SK-N-SH (cell line): ENCODE data around the gene STARD3NL. TPM values are rescaled to one million over a fixed set of nuclear protein-coding genes. Genes with fewer than 3 reads are reported as not detected.

ENCODE experiments used
- CTCF ChIA-PET: fragments of 300-600, 350-600 bp; formaldehyde crosslinking; extraction: SDS; loops from one replicate; lab custom pipeline; 2021; lab: Yijun Ruan, JAX
- POLR2A ChIA-PET: fragments of 350-600 bp; sonication (Branson Sonifier 250); formaldehyde crosslinking; extraction: SDS; loops from one replicate; lab custom pipeline; 2020; ENCODE audit warnings: antibody characterized with exemption, inconsistent platforms; lab: Yijun Ruan, JAX
- DNase-seq: peaks from one replicate; pipeline ENCODE4 v3.0.0; 2012
- H2AFZ ChIP-seq: fragments of 200-600 bp; sonication (generic); 2 replicates; pipeline ENCODE4 v1.8.1; 2016; ENCODE audit warnings: antibody characterized with exemption, mild to moderate bottlenecking, low read depth
- H3F3A ChIP-seq: fragments of 200-600 bp; sonication (generic); replicated peaks from 2 replicates; pipeline ENCODE3; 2016; ENCODE audit warnings: antibody characterized with exemption, mild to moderate bottlenecking; ENCODE audit not compliant: insufficient read depth
- H3K27ac ChIP-seq, 2 experiments: fragments of 200-500 bp in 1 of 2; fragments of 200-600 bp in 1 of 2; sonication (Bioruptor generic) in 1 of 2; sonication (generic), shearing (Covaris generic) in 1 of 2; 2 replicates each; pipeline versions ENCODE4 v1.5.1 to v1.6.1; 2014 to 2016; ENCODE audit warnings: low read depth in 2 of 2, inconsistent platforms in 1 of 2, low read length in 1 of 2, mild to moderate bottlenecking in 1 of 2, mixed read lengths in 1 of 2
- H3K27me3 ChIP-seq: fragments of 200-600 bp; sonication (generic), shearing (Covaris generic); 2 replicates; pipeline ENCODE4 v1.6.1; 2016; ENCODE audit warnings: mixed run types; ENCODE audit not compliant: insufficient read depth
- H3K36me3 ChIP-seq, 2 experiments: fragments of 200-500 bp in 1 of 2; fragments of 200-600 bp in 1 of 2; sonication (Bioruptor generic) in 1 of 2; sonication (generic) in 1 of 2; replicated peaks in 1 of 2; 2 replicates each; pipeline versions ENCODE3 to v1.5.1; 2014 to 2016; ENCODE audit warnings: low read length in 1 of 2, mild to moderate bottlenecking in 1 of 2; ENCODE audit not compliant: insufficient read depth in 2 of 2, control insufficient read depth in 1 of 2
- H3K4me1 ChIP-seq, 2 experiments: fragments of 200-500 bp in 1 of 2; fragments of 200-600 bp in 1 of 2; sonication (Bioruptor generic) in 1 of 2; sonication (generic), shearing (Covaris generic) in 1 of 2; 2 replicates each; pipeline versions ENCODE4 v1.5.1 to v1.6.1; 2014 to 2016; ENCODE audit warnings: low read depth in 1 of 2, low read length in 1 of 2, mixed run types in 1 of 2; ENCODE audit not compliant: insufficient read depth in 2 of 2, control insufficient read depth in 1 of 2
- H3K4me2 ChIP-seq: fragments of 200-600 bp; sonication (generic), shearing (Covaris generic); 2 replicates; pipeline ENCODE4 v1.6.1; 2017; ENCODE audit warnings: mixed run types
- H3K4me3 ChIP-seq, 2 experiments: fragments of 200-500 bp in 1 of 2; fragments of 200-600 bp in 1 of 2; sonication (Bioruptor generic) in 1 of 2; sonication (generic), shearing (Covaris generic) in 1 of 2; 2 replicates each; pipeline versions ENCODE4 v1.5.1 to v1.8.1; 2014 to 2016; ENCODE audit warnings: low read depth in 2 of 2, inconsistent platforms in 1 of 2, low read length in 1 of 2, mild to moderate bottlenecking in 1 of 2, mixed read lengths in 1 of 2, moderate library complexity in 1 of 2
- H3K79me2 ChIP-seq: fragments of 200-600 bp; sonication (generic); 2 replicates; pipeline ENCODE4 v1.8.1; 2017; ENCODE audit warnings: mild to moderate bottlenecking; ENCODE audit not compliant: insufficient read depth
- H3K9ac ChIP-seq: fragments of 200-600 bp; sonication (generic); 2 replicates; pipeline ENCODE4 v1.6.1; 2017; ENCODE audit warnings: mixed run types
- H3K9me2 ChIP-seq: fragments of 200-600 bp; sonication (generic); 2 replicates; pipeline ENCODE4 v1.6.1; 2017; ENCODE audit warnings: mixed run types
- H3K9me3 ChIP-seq: fragments of 200-600 bp; sonication (generic); 2 replicates; pipeline ENCODE4 v1.6.1; 2017; ENCODE audit warnings: mixed run types, mild to moderate bottlenecking, moderate library complexity
- H4K20me1 ChIP-seq: fragments of 200-600 bp; sonication (generic); 2 replicates; pipeline ENCODE4 v1.6.1; 2017; ENCODE audit warnings: mild to moderate bottlenecking, mixed run types; ENCODE audit not compliant: insufficient read depth
- CHD2 ChIP-seq: fragments of 150-350 bp; IDR thresholded peaks from 2 replicates; pipeline ENCODE4 v1.6.1; 2018; ENCODE audit warnings: low read length; ENCODE audit not compliant: partially characterized antibody
- ELF1 ChIP-seq: IDR thresholded peaks from 2 replicates; pipeline ENCODE4 v1.4.0; 2012
- EP300 ChIP-seq, 2 experiments: IDR thresholded peaks; 2 replicates each; pipeline versions ENCODE4 v1.4.0 to v1.6.1; 2012; ENCODE audit warnings: borderline replicate concordance in 1 of 2, low read depth in 1 of 2, low read length in 1 of 2
- FOSL2 ChIP-seq: IDR thresholded peaks from 2 replicates; pipeline ENCODE4 v1.4.0; 2012; ENCODE audit warnings: low read depth, mild to moderate bottlenecking, moderate library complexity, borderline replicate concordance
- FOXJ3 ChIP-seq: sonication (generic); formaldehyde crosslinking; IDR thresholded peaks from 2 replicates; pipeline ENCODE4 v1.5.1; 2020; ENCODE audit warnings: mild to moderate bottlenecking, missing genetic modification reagents
- FOXM1 ChIP-seq: IDR thresholded peaks from 2 replicates; pipeline ENCODE4 v1.4.0; 2012; ENCODE audit warnings: low read depth, mild to moderate bottlenecking
- GATA2 ChIP-seq: sonication (generic); formaldehyde crosslinking; IDR thresholded peaks from 2 replicates; pipeline ENCODE4 v1.5.0; 2020; ENCODE audit warnings: mild to moderate bottlenecking, missing genetic modification reagents
- JUND ChIP-seq: IDR thresholded peaks from 2 replicates; pipeline ENCODE4 v1.4.0; 2012
- MXI1 ChIP-seq: IDR thresholded peaks from 2 replicates; pipeline ENCODE4 v1.6.1; 2012; ENCODE audit warnings: mild to moderate bottlenecking, low read depth, low read length, improper control_type of control experiment
- NRF1 ChIP-seq: IDR thresholded peaks from 2 replicates; pipeline ENCODE4 v1.6.1; 2012; ENCODE audit warnings: low read depth, mild to moderate bottlenecking, low read length
- POLR2AphosphoS5 ChIP-seq: IDR thresholded peaks from 2 replicates; pipeline ENCODE4 v1.6.1; 2012; ENCODE audit warnings: low read depth, low read length
- RCOR1 ChIP-seq: fragments of 150-350 bp; IDR thresholded peaks from 2 replicates; pipeline ENCODE4 v1.6.1; 2017; ENCODE audit warnings: antibody characterized with exemption, low read length
- RFX5 ChIP-seq: IDR thresholded peaks from 2 replicates; pipeline ENCODE4 v1.6.1; 2012; ENCODE audit warnings: mild to moderate bottlenecking, improper control_type of control experiment, low read length
- SIN3A ChIP-seq: IDR thresholded peaks from 2 replicates; pipeline ENCODE4 v1.6.1; 2012; ENCODE audit warnings: low read depth, mild to moderate bottlenecking, low read length, moderate library complexity, borderline replicate concordance
- TAF1 ChIP-seq: IDR thresholded peaks from 2 replicates; pipeline ENCODE4 v1.6.1; 2012; ENCODE audit warnings: low read depth, mild to moderate bottlenecking, low read length, moderate library complexity, borderline replicate concordance
- TEAD4 ChIP-seq: IDR thresholded peaks from 2 replicates; pipeline ENCODE4 v1.4.0; 2012; ENCODE audit warnings: mild to moderate bottlenecking, borderline replicate concordance; ENCODE audit not compliant: insufficient read depth
- YY1 ChIP-seq: IDR thresholded peaks from 2 replicates; pipeline ENCODE4 v1.4.0; 2012; ENCODE audit warnings: low read depth, mild to moderate bottlenecking
- WGBS: methylation state at CpG from one replicate; pipeline ENCODE4 v1.1.6; 2017; ENCODE audit warnings: low lambda C conversion rate; 5-methylcytosine and 5-hydroxymethylcytosine counted together
- polyA plus RNA-seq, 3 experiments: library from polyadenylated mRNA; depleted of rRNA; stranded (reverse); fragments of >200 nt; gene quantifications; 2 replicates each; pipeline ENCODE4 v1.2.3, GENCODE V29; 2012
- TF ChIP-seq, protein P1 (sequence below): fragments of 150-350 bp; IDR thresholded peaks from 2 replicates; pipeline ENCODE4 v1.6.1; 2017; ENCODE audit warnings: antibody characterized with exemption, low read length, low read depth, borderline replicate concordance
- TF ChIP-seq, protein P2 (sequence below): IDR thresholded peaks from 2 replicates; pipeline ENCODE4 v1.4.0; 2012; ENCODE audit warnings: low read depth, borderline replicate concordance
- TF ChIP-seq, protein P3 (sequence below): IDR thresholded peaks from 2 replicates; pipeline ENCODE4; 2012
- TF ChIP-seq, protein P4 (sequence below): fragments of 200-600 bp; sonication (generic); IDR thresholded peaks from 2 replicates; pipeline ENCODE4 v1.6.1; 2017; ENCODE audit warnings: antibody characterized with exemption, mild to moderate bottlenecking, moderate library complexity
- TF ChIP-seq, protein P5 (sequence below): fragments of 150-350 bp; IDR thresholded peaks from 2 replicates; pipeline ENCODE4 v1.6.1; 2016; ENCODE audit warnings: mild to moderate bottlenecking, low read depth, low read length

STARD3NL gene
- polyA plus RNA-seq, 1 of the 3 experiments (the other 2 are of a cell fraction), result 46.3 TPM

DNA sequence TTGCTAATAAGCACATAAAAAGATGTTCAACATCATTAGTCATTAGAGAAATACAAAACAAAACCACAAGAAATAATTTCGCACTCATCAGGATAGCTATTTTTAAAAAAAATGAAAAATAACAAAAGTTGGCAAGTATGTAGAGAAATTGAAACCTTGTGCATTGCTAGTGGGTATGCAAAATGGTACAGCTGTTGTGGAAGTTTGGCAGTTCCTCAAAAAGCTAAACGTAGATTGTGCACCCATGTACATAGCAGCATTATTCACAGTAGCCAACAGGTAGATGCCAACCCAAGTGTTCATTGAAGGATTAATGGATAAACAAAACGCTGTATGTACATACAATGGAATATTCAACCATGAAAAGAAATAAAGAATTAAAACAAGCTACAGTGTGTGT lies 35.3 kb upstream of the STARD3NL start:
- H3K27ac ChIP-seq, result no peak overlapping the region
- H3K9me3 ChIP-seq, result no peaks in the 10 kb centered on the region
- H3K9me2 ChIP-seq, result no peaks in the 10 kb centered on the region
- H3K27me3 ChIP-seq, result no peaks in the 10 kb centered on the region
- no peak overlapping the region for H2AFZ ChIP-seq
- no peak for DNase-seq
- no peak overlapping the region for H3K4me3 ChIP-seq
- CTCF ChIA-PET, result interaction anchor here (1.0 kb wide), 2 partner anchors 15 to 193 kb away, joined by 3 read pairs; no protein-coding TSS in a partner anchor
- H3K4me2 ChIP-seq, result no peak overlapping the region
- TF ChIP-seq EP300 (IDR thresholded peaks at IDR 0.05; ENCODE audit: borderline replicate concordance in 1 of 2, low read depth in 1 of 2, low read length in 1 of 2), result no peak
- TF ChIP-seq, protein P1, sequence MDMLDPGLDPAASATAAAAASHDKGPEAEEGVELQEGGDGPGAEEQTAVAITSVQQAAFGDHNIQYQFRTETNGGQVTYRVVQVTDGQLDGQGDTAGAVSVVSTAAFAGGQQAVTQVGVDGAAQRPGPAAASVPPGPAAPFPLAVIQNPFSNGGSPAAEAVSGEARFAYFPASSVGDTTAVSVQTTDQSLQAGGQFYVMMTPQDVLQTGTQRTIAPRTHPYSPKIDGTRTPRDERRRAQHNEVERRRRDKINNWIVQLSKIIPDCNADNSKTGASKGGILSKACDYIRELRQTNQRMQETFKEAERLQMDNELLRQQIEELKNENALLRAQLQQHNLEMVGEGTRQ, result no peak
- TF ChIP-seq FOXM1, result no peak
- no peak for TF ChIP-seq MXI1
- no peak for TF ChIP-seq RCOR1
- no peak for TF ChIP-seq FOXJ3 (CRISPR knock-in tag)
- TF ChIP-seq, protein P2, sequence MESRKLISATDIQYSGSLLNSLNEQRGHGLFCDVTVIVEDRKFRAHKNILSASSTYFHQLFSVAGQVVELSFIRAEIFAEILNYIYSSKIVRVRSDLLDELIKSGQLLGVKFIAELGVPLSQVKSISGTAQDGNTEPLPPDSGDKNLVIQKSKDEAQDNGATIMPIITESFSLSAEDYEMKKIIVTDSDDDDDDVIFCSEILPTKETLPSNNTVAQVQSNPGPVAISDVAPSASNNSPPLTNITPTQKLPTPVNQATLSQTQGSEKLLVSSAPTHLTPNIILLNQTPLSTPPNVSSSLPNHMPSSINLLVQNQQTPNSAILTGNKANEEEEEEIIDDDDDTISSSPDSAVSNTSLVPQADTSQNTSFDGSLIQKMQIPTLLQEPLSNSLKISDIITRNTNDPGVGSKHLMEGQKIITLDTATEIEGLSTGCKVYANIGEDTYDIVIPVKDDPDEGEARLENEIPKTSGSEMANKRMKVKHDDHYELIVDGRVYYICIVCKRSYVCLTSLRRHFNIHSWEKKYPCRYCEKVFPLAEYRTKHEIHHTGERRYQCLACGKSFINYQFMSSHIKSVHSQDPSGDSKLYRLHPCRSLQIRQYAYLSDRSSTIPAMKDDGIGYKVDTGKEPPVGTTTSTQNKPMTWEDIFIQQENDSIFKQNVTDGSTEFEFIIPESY, result no peak
- no peak for TF ChIP-seq TEAD4
- TF ChIP-seq NRF1, result no peak
- no peak for TF ChIP-seq JUND
- no peak for TF ChIP-seq TAF1
- TF ChIP-seq POLR2AphosphoS5, result no peak
- no peak for TF ChIP-seq SIN3A
- no peak for TF ChIP-seq RFX5
- TF ChIP-seq YY1, result no peak
- no peak for TF ChIP-seq CHD2
- no peak for TF ChIP-seq FOSL2
- 43% methylated on average over 3 of the region's 3 CpGs for WGBS
- no peaks in the 10 kb centered on the region for H3K36me3 ChIP-seq
- H3K4me1 ChIP-seq, result no peaks in the 10 kb centered on the region
- POLR2A ChIA-PET, result no interaction called here
- H3K9ac ChIP-seq, result no peak overlapping the region
- no peaks in the 10 kb centered on the region for H4K20me1 ChIP-seq
- H3F3A ChIP-seq, result no peaks in the 10 kb centered on the region
- no peaks in the 10 kb centered on the region for H3K79me2 ChIP-seq

DNA sequence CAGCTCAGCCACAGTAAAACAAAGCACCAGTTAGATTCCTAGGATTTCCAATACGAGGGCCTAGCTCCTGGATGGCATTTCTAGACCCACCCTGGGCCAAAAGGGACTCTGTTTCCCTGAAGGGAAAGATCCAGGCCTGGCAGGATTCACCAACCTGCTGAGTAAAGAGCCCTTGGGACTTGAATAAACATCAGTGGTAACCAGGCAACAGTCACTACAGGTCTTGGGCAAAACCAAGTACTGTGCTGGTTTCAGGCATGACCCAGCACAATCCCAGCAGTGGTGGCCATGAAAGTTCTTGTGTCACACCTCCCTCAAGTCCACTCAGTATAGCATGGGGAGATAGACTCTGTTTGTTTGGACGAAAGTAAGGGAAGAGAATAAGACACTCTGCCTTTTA lies 31.0 kb upstream of the STARD3NL start:
- H3K36me3 ChIP-seq, result no peaks in the 10 kb centered on the region
- POLR2A ChIA-PET, result no interaction called here
- H3K4me2 ChIP-seq, result no peak overlapping the region
- no peaks in the 10 kb centered on the region for H3K27me3 ChIP-seq
- no peaks in the 10 kb centered on the region for H3K9me2 ChIP-seq
- H3K79me2 ChIP-seq, result no peaks in the 10 kb centered on the region
- no peak overlapping the region for H3K4me3 ChIP-seq
- H2AFZ ChIP-seq, result no peak overlapping the region
- H3F3A ChIP-seq, result no peaks in the 10 kb centered on the region
- no peak overlapping the region for H3K27ac ChIP-seq
- no peaks in the 10 kb centered on the region for H4K20me1 ChIP-seq
- H3K9ac ChIP-seq, result no peak overlapping the region
- DNase-seq, result no peak
- H3K9me3 ChIP-seq, result no peaks in the 10 kb centered on the region
- CTCF ChIA-PET, result interaction anchor here (1.2 to 1.6 kb wide), 2 partner anchors 69 to 172 kb away, joined by 3 to 8 read pairs; no protein-coding TSS in a partner anchor
- H3K4me1 ChIP-seq, result no peaks in the 10 kb centered on the region
- WGBS, result 7% methylated on average over 2 of the region's 2 CpGs
- TF ChIP-seq NRF1 (no peak), FOXJ3 (CRISPR knock-in tag) (no peak), JUND (no peak), TEAD4 (no peak), GATA2 (CRISPR knock-in tag) (no peak), MXI1 (no peak), EP300 (IDR thresholded peaks at IDR 0.05; ENCODE audit: borderline replicate concordance in 1 of 2, low read depth in 1 of 2, low read length in 1 of 2) (no peak), SIN3A (no peak), ELF1 (no peak), FOSL2 (no peak)
- TF ChIP-seq, protein P3, sequence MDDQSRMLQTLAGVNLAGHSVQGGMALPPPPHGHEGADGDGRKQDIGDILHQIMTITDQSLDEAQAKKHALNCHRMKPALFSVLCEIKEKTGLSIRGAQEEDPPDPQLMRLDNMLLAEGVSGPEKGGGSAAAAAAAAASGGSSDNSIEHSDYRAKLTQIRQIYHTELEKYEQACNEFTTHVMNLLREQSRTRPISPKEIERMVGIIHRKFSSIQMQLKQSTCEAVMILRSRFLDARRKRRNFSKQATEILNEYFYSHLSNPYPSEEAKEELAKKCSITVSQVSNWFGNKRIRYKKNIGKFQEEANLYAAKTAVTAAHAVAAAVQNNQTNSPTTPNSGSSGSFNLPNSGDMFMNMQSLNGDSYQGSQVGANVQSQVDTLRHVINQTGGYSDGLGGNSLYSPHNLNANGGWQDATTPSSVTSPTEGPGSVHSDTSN, result no peak
- TF ChIP-seq, protein P4, sequence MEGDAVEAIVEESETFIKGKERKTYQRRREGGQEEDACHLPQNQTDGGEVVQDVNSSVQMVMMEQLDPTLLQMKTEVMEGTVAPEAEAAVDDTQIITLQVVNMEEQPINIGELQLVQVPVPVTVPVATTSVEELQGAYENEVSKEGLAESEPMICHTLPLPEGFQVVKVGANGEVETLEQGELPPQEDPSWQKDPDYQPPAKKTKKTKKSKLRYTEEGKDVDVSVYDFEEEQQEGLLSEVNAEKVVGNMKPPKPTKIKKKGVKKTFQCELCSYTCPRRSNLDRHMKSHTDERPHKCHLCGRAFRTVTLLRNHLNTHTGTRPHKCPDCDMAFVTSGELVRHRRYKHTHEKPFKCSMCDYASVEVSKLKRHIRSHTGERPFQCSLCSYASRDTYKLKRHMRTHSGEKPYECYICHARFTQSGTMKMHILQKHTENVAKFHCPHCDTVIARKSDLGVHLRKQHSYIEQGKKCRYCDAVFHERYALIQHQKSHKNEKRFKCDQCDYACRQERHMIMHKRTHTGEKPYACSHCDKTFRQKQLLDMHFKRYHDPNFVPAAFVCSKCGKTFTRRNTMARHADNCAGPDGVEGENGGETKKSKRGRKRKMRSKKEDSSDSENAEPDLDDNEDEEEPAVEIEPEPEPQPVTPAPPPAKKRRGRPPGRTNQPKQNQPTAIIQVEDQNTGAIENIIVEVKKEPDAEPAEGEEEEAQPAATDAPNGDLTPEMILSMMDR, result no peak
- TF ChIP-seq, protein P5, sequence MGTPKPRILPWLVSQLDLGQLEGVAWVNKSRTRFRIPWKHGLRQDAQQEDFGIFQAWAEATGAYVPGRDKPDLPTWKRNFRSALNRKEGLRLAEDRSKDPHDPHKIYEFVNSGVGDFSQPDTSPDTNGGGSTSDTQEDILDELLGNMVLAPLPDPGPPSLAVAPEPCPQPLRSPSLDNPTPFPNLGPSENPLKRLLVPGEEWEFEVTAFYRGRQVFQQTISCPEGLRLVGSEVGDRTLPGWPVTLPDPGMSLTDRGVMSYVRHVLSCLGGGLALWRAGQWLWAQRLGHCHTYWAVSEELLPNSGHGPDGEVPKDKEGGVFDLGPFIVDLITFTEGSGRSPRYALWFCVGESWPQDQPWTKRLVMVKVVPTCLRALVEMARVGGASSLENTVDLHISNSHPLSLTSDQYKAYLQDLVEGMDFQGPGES, result no peak
